ENCODE measurements around the gene FAM118A.
"Not testable (repeated sequence)": the region's sequence is repeated elsewhere in the genome, so short reads cannot be mapped to it uniquely, and the experiment has no call there.

The FAM118A gene

DNA sequence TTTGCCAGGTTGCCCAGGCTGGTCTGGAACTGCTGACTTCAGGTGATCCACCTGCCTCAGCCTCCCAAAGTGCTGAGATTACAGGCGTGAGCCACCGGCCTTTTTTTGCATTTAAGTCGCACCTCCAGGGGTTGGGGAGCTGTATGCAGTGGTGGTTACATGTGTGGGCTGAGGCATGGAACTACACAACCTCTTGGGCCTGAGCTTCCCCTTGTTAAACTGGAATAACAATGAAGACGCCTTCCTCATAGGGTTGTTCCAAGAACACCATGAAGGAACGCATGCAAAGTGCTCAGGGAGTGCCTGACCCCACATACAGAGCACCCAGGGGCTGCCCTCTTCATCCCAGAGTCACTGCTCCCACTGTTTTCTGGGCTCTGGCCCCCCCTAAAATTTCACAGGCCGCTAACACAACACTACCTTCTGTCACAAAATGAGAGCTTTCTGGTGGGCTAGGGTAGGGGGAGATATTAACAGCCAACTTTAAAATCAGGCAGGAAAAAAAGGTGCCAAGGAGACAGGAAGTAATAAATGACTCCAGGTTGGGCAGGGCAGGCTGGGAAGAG is 1.3 kb upstream of the FAM118A start:
- in situ Hi-C loops (cut with MboI; ENCODE audit: low sequenced_read_pairs) = no loop called here

GRCh38 chr22:45308957-45309421 is 745 bp upstream of the FAM118A start:
- in situ Hi-C loops (cut with MboI; ENCODE audit: low sequenced_read_pairs) = no loop called here

- in situ Hi-C loops (cut with MboI; ENCODE audit: low sequenced_read_pairs) = no loop called here
Measured at GRCh38 chr22:45310331-45310976, 720 bp downstream of the FAM118A start.

DNA sequence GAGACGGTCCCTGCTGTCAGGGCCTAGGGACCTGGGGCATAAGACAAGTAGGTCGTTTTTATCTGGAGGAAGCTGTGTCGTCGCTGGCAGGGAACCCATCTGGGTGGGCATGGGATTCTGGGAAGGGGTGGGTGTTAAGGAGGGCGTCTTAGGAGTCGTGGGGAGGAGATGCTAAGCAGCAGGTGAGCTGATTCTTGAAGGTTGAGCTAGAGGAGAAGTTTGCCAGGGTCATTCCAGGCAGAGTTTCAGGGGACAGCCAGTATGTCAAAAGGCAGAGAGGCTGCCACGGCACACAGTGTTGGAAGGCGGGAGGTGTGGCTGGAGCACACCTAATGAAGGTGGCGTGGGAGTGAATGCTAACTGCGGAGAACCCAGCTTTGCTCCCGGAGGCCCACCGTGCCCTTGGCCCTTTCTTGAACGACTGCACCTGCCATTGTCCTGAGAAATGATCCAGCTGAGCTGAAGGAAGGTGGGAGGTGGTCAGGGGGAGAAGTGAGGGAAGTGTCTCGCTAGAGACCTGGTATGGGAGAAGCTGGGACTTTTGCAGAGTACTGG is 1.3 kb downstream of the FAM118A start:
- in situ Hi-C loops (cut with MboI; ENCODE audit: low sequenced_read_pairs) = no loop called here

GRCh38 chr22:45312415-45312814 is 2.7 kb downstream of the FAM118A start:
- in situ Hi-C loops (cut with MboI; ENCODE audit: low sequenced_read_pairs) = no loop called here

- in situ Hi-C loops (cut with MboI; ENCODE audit: low sequenced_read_pairs) = no loop called here
Measured at GRCh38 chr22:45312856-45313255, 3.1 kb downstream of the FAM118A start.

GRCh38 chr22:45314054-45314721 is 4.5 kb downstream of the FAM118A start:
- in situ Hi-C loops (cut with MboI; ENCODE audit: low sequenced_read_pairs) = no loop called here

- in situ Hi-C loops (cut with MboI; ENCODE audit: low sequenced_read_pairs) = no loop called here
Measured at GRCh38 chr22:45314786-45315185, 5.1 kb downstream of the FAM118A start.

DNA sequence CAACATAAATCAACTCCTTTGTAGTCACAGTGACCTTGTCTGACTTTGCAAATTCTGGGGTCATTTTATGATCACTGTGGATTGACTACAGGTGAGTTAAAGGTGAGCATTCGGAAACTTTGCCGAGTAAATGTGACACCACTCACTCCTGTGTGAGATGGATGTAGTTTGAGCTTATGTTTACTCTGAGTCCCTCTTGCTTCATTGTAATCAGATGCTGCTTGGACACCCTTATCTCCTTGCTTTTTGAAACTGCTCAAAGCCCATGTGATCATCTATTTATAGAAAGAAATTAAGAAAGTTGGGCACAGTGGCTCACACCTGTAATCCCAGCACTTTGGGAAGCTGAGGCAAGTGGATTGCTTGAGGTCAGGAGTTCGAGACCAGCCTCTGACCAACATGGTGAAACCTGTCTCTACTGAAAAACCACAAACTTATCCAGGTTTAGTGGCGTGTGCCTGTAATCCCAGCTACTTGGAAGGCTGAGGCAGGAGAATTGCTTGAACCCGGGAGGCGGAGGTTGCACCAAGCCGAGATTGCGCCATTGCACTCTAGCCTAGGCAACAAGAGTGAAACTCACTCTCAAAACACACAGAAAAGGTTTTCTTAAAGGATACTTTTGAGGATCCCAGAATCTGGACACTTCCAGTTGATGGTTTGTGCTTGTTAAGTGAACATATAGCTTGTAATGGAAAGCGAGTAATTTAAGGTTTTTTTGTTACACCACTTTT is 7.2 kb downstream of the FAM118A start:
- in situ Hi-C loops (cut with MboI; ENCODE audit: low sequenced_read_pairs) = no loop called here

- in situ Hi-C loops (cut with MboI; ENCODE audit: low sequenced_read_pairs) = no loop called here
Measured at GRCh38 chr22:45317551-45318167, 7.9 kb downstream of the FAM118A start.

GRCh38 chr22:45318168-45318557 is 8.4 kb downstream of the FAM118A start:
- in situ Hi-C loops (cut with MboI; ENCODE audit: low sequenced_read_pairs) = no loop called here

DNA sequence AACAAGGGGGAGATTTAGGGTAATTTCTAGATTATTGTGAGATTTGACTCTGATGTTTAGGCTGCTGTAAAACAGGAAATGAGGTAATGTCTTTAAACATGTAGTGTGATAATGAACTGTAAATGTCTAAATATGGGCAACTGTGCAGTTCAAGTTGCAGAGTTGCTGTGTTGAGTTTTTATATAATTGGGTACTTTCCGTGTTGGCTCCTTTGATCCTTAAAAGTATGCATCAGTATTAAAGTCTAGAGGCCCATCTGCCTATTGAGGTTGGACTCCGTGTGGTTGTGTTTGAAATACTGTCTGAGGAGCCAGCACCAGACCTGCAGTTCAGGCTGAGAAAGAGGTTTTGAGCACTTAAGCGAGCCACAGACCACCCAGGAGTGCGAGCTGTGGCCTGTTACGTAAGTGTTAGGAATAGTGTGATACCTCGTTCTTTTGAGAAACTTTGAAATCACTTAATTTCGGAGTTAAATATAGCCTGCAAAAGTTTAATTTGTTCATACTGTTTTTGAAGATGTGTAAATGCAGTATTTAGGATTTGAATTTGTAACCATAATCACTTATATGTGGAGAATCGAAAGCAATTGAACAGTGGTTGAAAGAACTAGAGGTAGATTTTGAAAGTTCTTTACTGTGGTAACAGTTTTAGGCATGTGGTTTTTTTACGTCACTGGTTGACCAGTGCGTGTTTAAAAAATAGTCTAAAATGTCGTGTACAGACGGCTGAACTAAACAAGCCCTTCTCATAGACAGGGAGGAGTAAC is 9.0 kb downstream of the FAM118A start:
- in situ Hi-C loops (cut with MboI; ENCODE audit: low sequenced_read_pairs) = no loop called here

GRCh38 chr22:45319324-45319685 is 9.6 kb downstream of the FAM118A start:
- in situ Hi-C loops (cut with MboI; ENCODE audit: low sequenced_read_pairs) = no loop called here

- in situ Hi-C loops (cut with MboI; ENCODE audit: low sequenced_read_pairs) = no loop called here
Measured at GRCh38 chr22:45320357-45320976, 10.7 kb downstream of the FAM118A start.

DNA sequence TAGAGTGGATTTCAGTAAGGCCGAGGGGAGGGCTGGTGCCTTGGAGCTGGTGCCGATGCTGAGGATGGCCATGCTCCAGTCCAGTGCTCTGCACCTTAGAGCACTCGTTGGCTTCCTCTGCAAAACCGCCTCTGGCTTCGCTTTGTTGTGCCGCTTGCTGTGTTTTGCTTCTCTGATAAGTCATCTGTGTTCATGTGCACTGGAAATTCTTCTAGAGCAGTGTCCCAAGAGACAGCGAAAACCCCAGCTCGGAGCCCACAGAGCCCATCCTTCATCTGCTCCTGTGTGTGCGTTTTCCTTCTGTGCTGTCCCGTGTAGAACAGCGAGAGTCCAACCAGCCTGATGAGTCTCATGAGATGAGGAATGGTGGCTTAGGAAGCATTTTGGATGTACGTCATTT is 12.1 kb downstream of the FAM118A start:
- in situ Hi-C loops (cut with MboI; ENCODE audit: low sequenced_read_pairs) = no loop called here

DNA sequence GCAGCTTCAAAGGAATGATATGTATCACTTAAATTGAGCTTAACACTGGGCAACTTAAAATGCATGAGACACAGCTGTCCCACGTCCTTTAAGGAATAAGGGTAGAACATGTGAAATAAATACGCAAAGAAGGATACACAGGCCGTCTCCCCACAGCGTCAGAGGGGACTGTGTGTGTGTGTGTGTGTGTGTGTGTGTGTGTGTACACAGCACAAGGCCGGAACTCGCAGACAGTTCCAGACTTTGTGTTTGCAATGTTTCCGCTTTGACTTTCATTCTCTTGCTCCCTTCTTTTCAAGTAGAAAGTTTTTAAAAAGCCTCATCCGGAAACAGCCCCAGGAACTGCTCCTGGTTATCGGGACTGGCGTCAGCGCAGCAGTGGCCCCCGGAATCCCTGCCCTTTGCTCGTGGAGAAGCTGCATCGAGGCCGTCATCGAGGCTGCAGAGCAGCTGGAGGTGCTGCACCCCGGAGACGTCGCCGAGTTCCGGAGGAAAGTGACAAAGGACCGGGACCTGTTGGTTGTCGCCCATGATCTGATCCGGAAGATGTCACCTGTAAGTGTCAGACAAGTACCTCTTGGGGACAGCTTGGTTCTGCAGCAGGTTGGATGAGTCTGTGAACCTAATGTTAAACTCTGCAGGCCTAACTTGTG is 13.3 kb downstream of the FAM118A start:
- in situ Hi-C loops (cut with MboI; ENCODE audit: low sequenced_read_pairs) = no loop called here

GRCh38 chr22:45323695-45324094 is 14.0 kb downstream of the FAM118A start:
- in situ Hi-C loops (cut with MboI; ENCODE audit: low sequenced_read_pairs) = no loop called here

DNA sequence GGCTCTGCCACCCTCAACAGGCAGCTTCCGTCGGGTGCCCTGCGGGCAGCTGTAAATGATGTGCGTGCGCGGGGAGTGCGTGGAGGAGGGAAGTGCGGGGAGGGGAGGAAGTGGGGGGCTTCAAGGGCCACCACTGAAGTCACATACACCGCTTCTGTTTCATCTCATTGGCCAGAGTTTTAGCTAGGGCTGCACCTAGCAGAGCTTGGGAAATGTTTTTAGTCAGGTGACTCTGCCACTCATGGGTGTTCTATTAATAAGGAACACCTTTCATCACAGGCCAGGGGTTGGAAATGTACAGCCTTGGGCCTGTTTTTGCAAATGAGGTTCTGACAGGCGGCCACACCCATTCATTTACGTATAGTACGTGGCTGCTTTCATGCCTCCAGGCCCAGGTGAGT is 14.6 kb downstream of the FAM118A start:
- in situ Hi-C loops (cut with MboI; ENCODE audit: low sequenced_read_pairs) = no loop called here

DNA sequence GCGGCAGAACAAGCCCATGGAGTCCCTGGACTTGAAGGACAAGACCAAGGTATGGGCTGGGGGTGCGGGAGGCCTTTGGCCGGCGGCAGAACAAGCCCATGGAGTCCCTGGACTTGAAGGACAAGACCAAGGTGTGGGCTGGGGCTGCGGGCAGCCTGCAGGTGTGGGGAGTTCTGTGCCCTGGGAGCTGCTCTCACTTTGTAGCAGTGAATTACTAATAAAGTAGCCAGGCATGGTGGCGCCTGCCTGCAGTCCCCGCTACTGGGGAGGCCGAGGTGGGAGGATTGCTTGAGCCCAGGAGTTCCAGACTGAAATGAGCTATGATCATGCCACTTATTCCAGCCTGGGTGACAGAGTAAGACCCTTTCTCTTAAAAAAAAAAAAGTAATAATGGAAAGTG is 18.5 kb downstream of the FAM118A start:
- in situ Hi-C loops (cut with MboI; ENCODE audit: low sequenced_read_pairs) = not testable (repeated sequence)

All from HL-60/S4 treated with retinoic acid at 250 ng/mL for 4 days and 3 days (cell line).